Liver (tissue), 3 donors: ENCODE data around the gene IL6.
"Not testable (repeated sequence)": the region's sequence is repeated elsewhere in the genome, so short reads cannot be mapped to it uniquely, and the experiment has no call there.

Source experiments
- CTCF ChIP-seq: fragments of 150-350 bp; IDR thresholded peaks from 2 replicates; pipeline ENCODE4 v1.5.1; 2017; ENCODE audit warnings: improper control_type of control experiment, low read depth, low read length; ENCODE audit not compliant: missing input control
- EGR1 ChIP-seq, 2 donors: IDR thresholded peaks; 2 replicates each; pipeline ENCODE4 v1.6.1; 2016 to 2018; ENCODE audit warnings: antibody characterized with exemption in 2 of 2, low read depth in 2 of 2
- FOXA1 ChIP-seq: IDR thresholded peaks from 2 replicates; pipeline ENCODE4 v1.6.1; 2016; ENCODE audit warnings: antibody characterized with exemption
- GABPA ChIP-seq, 2 donors: IDR thresholded peaks in 1 of 2; conservative IDR thresholded peaks in 1 of 2; 2 replicates each; pipeline ENCODE4 v1.6.1; 2016; ENCODE audit warnings: antibody characterized with exemption in 2 of 2, mild to moderate bottlenecking in 1 of 2, moderate library complexity in 1 of 2
- RAD21 ChIP-seq, 2 donors: IDR thresholded peaks; 2 replicates each; pipeline ENCODE4 v1.6.1; 2016; ENCODE audit warnings: antibody characterized with exemption in 2 of 2, mild to moderate bottlenecking in 2 of 2
- REST ChIP-seq: IDR thresholded peaks from 2 replicates; pipeline ENCODE4 v1.6.1; 2016; ENCODE audit warnings: antibody characterized with exemption, mild to moderate bottlenecking
- RXRA ChIP-seq, 2 donors: IDR thresholded peaks; 2 replicates each; pipeline ENCODE4 v1.6.1; 2017 to 2018; ENCODE audit warnings: antibody characterized with exemption in 2 of 2, mild to moderate bottlenecking in 1 of 2
- SP1 ChIP-seq: IDR thresholded peaks from 2 replicates; pipeline ENCODE4 v1.6.1; 2018; ENCODE audit warnings: antibody characterized with exemption, mild to moderate bottlenecking
- TAF1 ChIP-seq: conservative IDR thresholded peaks from 2 replicates; pipeline ENCODE4 v1.6.1; 2016; ENCODE audit warnings: antibody characterized with exemption, mild to moderate bottlenecking
- ZBTB33 ChIP-seq: IDR thresholded peaks from 2 replicates; pipeline ENCODE4 v1.6.1; 2016; ENCODE audit warnings: antibody characterized with exemption
- TF ChIP-seq, protein P1 (sequence below): IDR thresholded peaks from 2 replicates; pipeline ENCODE4 v1.6.1; 2016; ENCODE audit warnings: antibody characterized with exemption
- TF ChIP-seq, protein P2 (sequence below): IDR thresholded peaks from 2 replicates; pipeline ENCODE4 v1.6.1; 2016; ENCODE audit warnings: antibody characterized with exemption
- donor health status: healthy.
- donor health status: healthy.

DNA sequence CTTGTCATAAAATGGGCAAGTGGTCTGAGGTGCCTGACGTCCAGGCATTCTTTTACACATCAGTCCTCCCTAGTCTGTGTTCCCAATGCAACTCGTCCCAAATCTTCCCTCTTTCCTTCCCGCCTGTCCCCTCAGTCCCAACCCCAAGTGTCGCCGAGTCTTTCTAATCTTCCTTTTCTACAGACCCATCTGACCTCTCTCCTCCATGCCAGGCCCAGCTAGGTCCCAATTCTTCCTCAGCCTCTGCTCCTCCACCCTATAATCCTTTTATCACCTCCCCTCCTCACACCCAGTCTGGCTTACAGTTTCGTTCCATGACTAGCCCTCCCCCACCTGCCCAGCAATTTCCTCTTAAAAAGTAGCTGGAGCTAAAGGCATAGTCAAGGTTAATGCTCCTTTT lies 22.3 kb upstream of the IL6 start:
- not testable (repeated sequence) for TF ChIP-seq CTCF; SP1; TAF1; ZBTB33; REST; RXRA (IDR thresholded peaks at IDR 0.05); RAD21 (IDR thresholded peaks at IDR 0.05); GABPA (IDR thresholded peaks at IDR 0.05 in 1 of 2, conservative IDR thresholded peaks at IDR 0.05 in 1 of 2); FOXA1; EGR1 (IDR thresholded peaks at IDR 0.05; ENCODE audit: low read depth in 2 of 2)
- TF ChIP-seq, protein P1, sequence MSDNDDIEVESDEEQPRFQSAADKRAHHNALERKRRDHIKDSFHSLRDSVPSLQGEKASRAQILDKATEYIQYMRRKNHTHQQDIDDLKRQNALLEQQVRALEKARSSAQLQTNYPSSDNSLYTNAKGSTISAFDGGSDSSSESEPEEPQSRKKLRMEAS: not testable (repeated sequence)
- TF ChIP-seq, protein P2, sequence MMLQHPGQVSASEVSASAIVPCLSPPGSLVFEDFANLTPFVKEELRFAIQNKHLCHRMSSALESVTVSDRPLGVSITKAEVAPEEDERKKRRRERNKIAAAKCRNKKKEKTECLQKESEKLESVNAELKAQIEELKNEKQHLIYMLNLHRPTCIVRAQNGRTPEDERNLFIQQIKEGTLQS: not testable (repeated sequence)
